HG03521 (cell line): ENCODE data around the gene ELOA.
"Not testable (repeated sequence)": the region's sequence is repeated elsewhere in the genome, so short reads cannot be mapped to it uniquely, and the experiment has no call there.

ENCODE experiments used
- ATAC-seq: cut with Tn5 transposase; IDR thresholded peaks from one replicate; pipeline ENCODE4 v1.9.1; 2021; ENCODE audit warnings: mild to moderate bottlenecking, moderate library complexity; ENCODE audit not compliant: unreplicated experiment

Gene ELOA

DNA sequence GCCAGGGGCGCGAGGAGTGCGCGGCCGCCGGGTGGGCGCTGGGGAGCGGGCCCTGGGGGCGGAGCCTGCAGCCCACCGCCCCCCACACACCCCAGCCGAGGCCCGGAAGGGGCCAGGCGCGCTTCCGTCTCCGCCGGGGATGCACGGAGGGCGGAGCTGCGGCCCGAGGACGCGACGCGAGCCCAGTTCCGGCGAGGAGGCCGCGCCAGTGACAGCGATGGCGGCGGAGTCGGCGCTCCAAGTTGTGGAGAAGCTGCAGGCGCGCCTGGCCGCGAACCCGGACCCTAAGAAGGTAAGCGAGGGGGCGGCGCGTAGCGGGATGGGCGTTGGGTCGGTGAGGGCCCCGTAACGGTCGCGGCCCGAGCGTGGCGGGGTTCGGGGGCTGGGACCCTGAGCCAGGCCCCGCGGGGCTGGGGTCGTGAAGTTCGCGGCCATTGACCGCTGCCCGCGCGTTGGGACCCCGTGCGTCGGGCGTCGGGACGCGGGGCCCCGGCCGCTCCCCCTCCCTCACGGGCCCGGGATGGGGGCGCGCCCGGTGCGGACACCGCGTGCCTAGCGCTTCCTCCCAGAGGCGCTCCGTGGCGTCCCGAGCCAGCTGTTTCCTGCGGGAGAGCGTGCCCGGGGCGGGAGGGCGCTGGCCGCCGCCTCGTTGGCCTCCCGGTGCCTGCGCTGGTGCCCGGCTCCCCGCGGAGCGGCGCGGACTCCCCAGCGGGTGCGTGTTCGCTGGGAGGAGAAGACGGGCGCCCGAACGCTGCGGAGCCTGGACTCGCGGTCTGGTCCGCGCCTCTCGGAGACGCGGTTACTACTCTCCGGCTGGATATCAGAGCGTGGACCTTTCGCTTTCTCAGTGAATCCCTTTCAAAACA, at the start of gene ELOA:
TSS of gene ELOA (plus strand) at position 185 of the 866 bp plus-strand sequence. CDS start at position 218, 33 bp downstream.
- ATAC-seq = peak; percentile 76

- ATAC-seq = no peak
Measured at GRCh38 chr1:23693599-23693998, 49.7 kb upstream of the ELOA start.

DNA sequence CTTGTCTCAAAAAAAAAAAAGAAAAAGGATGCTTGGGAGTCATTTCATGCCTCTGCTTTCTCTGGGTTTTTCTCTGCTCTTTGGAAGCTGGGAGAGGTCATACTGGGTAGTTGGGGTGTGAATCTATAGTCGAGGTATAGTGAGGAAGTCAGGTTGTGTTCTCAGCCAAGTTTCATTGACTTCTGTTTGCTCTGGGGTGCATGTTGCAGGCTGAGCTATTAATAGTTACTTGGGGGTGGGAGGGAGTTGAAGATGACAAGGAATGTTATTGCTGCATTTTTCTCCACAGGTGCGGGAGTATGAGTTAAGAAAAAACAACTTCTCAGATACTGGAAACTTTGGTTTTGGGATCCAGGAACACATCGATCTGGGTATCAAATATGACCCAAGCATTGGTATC, 48.9 kb upstream of the ELOA start:
- ATAC-seq = no peak

DNA sequence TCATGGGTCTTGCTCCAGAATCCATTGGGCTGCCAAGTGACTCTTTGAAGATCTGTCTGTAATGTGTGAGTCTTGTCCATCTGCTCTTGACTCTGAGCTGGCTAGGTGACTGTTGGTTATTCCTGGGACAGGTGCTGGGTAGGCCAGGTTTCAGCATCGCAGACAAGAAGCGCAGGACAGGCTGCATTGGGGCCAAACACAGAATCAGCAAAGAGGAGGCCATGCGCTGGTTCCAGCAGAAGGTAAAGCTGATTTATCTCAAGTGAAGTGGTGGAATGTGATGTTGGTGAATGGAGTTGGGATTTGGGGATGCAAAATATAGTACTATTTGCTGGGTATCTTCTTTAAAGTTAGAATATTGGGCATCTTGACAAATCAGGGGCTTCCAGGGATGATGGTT, 47.6 kb upstream of the ELOA start:
- no peak for ATAC-seq

DNA sequence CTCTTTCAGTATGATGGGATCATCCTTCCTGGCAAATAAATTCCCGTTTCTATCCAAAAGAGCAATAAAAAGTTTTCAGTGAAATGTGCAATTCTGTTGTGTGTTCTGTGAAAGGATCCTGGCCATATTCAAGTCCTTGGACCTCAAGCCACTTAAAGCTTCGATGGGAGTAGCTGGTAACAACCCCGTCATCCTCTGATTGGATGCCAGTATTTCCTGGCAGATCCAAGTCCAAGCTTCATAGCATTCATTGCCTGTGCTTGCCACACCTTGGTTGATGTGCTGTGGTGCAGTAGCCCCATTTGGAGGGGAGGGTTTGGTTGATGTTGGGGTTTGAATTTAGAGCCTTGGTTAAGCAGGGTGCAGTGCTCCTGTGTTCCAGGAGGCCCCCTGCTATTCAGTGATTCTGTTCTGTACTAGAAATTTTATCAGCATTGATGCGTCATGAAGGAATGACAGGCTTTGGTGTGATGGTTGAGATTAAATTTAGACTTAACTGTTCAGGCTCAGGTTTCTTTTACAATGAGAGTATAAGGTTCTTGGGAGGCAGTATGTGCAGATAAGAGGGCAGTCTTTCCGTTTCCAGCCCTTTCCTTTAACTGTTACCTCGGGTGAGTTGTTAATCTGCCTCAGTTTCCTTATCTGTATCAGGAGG, 46.8 kb upstream of the ELOA start:
- no peak for ATAC-seq

DNA sequence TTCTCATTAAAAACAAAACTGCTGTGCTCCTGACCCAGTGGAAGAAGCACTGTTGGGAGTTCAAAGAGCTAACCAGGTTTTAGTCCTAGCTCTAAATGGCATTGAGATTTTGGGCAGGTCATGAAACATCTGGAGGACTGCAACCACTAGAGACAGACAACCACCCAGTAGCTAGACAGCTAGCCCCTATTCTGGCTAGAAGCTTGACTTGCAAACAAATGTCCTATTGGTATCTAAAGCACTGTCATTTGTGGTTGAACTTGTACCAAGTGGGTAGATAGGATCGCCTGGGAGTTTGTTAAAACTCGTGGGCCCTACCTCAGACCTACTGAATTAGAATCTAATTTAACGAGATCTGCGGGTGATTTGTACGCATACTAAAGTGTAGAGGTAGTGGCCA, 44.8 kb upstream of the ELOA start:
- ATAC-seq = no peak

- ATAC-seq = no peak
Measured at GRCh38 chr1:23699280-23700179, 43.7 kb upstream of the ELOA start.

DNA sequence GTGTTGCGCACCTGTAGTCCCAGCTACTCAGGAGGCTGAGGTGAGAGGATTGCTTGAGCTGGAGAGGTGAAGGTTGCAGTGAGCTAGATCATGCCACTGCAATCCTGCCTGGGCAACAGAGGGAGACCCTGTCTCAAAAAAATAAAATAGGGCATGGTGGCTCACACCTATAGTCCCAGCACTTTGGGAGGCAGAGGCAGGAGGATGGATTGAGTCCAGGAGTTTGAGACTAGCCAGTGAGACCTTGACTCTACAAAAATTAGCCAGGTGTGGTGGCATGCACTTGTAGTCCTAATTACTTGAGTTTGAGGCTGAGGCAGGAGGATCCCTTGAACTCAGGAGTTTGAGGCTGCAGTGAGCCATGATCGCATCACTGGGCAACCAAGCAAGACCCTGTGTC, 42.0 kb upstream of the ELOA start:
- ATAC-seq = no peak

DNA sequence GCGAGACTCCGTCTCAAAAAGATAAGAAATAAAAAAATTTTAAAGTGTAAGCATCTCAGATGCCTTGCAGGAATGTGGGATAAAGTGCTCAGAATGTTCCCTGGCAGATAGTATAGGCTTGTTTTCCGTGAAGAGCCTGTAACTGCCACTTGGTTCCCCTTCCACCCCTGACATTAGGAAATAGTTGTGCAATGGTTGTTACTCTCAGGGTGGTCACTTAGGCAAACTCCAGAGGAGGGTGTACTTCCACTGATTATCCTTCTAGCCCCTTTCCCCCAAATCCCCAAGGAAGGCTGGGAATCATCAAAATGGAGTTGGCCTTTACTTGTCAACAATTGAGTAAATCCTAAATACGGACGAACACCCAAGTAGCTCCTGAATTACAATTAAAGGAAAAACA, 41.3 kb upstream of the ELOA start:
- no peak for ATAC-seq

DNA sequence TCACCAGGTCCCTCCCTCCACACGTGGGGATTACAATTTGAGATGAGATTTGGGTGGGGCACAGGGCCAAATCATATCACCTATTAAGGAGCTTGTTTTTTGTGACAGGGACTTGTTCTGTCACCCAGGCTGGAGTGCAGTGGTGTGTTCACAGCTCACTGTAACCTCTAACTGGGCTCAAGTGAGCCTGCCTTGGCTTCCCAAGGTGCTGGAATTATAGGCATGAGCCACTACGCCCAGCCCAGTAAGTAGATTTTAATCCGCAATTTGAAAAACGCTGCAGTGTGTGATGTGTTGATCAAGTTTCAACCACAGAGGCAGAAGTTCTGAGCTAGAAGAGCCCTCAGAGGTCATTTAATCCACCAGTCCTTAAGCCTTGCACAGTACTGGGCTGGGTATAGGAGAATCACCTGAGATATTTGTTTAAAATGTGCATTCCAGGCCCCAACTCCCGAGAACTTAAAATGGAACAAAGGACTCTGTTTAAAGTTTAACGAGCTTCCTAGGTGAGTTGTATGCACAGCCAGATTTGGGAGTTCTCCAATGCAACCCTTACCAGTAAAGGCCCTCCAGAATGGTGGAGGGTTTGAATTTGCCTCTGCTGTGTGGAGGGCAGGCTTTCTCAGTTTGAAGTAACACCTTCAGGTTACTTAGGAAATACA, 38.3 kb upstream of the ELOA start:
- ATAC-seq = no peak

- ATAC-seq = no peak
Measured at GRCh38 chr1:23709229-23709628, 34.0 kb upstream of the ELOA start.

- ATAC-seq = no peak
Measured at GRCh38 chr1:23718482-23718881, 24.8 kb upstream of the ELOA start.

GRCh38 chr1:23719162-23719820, 24.0 kb upstream of the ELOA start:
- ATAC-seq = no peak

- ATAC-seq = peak; percentile 54
Measured at GRCh38 chr1:23720256-23720995, 22.8 kb upstream of the ELOA start.

DNA sequence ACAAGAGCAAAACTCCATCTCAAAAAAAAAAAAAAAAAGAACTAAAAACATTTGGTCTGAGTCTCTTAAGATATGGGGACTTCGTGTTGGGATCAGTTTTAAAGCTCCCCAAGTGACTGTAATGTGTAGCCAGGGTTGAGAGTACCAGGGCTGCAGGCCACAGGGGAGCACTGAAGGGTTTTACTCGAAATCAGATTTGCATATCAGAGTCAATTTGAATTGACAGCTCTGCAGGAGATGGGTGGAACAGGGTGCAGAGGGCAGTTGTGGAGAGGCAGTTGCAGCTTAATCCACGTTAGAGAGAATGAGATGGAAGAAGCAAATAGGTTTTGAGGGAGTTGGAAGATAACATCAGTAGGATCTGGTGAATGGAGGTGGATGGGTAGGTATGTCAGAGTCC, 20.6 kb upstream of the ELOA start:
- no peak for ATAC-seq

DNA sequence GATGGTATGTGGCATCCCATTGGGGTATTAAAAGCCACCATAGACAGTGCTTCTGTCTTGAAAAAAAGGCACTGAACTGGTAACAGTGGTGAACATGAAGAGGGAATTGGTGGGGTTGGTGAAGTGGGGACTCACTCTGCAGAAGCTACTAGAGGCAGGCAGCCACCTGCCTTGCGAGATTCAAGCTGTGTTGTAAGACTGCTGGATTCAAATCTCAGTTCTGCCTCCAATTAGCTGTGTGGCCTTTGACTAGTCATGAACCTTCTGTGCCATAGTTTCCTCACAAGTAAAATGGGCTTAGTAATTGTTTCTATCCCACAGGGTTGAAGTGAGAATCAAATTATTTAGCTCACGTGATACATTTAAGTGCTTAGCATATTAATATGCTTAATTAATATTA, 16.6 kb upstream of the ELOA start:
- ATAC-seq = no peak

- no peak for ATAC-seq
Measured at GRCh38 chr1:23727362-23727811, 15.9 kb upstream of the ELOA start.

GRCh38 chr1:23732363-23733224, 10.7 kb upstream of the ELOA start:
- no peak for ATAC-seq

- not testable (repeated sequence) for ATAC-seq
Measured at GRCh38 chr1:23733281-23733680, 10.0 kb upstream of the ELOA start.
